H9 (cell line): Measurements from ENCODE around the gene TDRD1. TPM values are rescaled to one million over a fixed set of nuclear protein-coding genes. Genes with fewer than 3 reads are reported as not detected.

Source experiments
- DNase-seq: peaks from one replicate; pipeline ENCODE4 v3.0.0-alpha.2; 2017
- H2AFZ ChIP-seq: one replicate; pipeline ENCODE4 v1.6.1; 2013; ENCODE audit warnings: mild to moderate bottlenecking, low read length, control low read depth, moderate library complexity
- H2AK5ac ChIP-seq: 2 replicates; pipeline ENCODE4 v1.6.1; 2013; ENCODE audit warnings: low read length, control low read depth, mixed read lengths; ENCODE audit not compliant: insufficient read length
- H2BK120ac ChIP-seq: one replicate; pipeline ENCODE4 v1.6.1; 2013; ENCODE audit warnings: low read depth, mild to moderate bottlenecking, low read length, control low read depth, inconsistent platforms; ENCODE audit not compliant: poor library complexity, severe bottlenecking
- H2BK12ac ChIP-seq: 2 replicates; pipeline ENCODE4 v1.6.1; 2013; ENCODE audit warnings: low read length, control low read depth, mixed read lengths, low read depth; ENCODE audit not compliant: insufficient read length
- H2BK15ac ChIP-seq: 2 replicates; pipeline ENCODE4 v1.6.1; 2013; ENCODE audit warnings: low read depth, low read length, control low read depth
- H2BK20ac ChIP-seq: one replicate; pipeline ENCODE4 v1.6.1; 2013; ENCODE audit warnings: low read depth, mild to moderate bottlenecking, low read length, control low read depth, inconsistent platforms; ENCODE audit not compliant: poor library complexity, severe bottlenecking
- H2BK5ac ChIP-seq: 2 replicates; pipeline ENCODE4 v1.6.1; 2013; ENCODE audit warnings: low read length, control low read depth, mixed read lengths; ENCODE audit not compliant: insufficient read length
- H3K14ac ChIP-seq: 2 replicates; pipeline ENCODE4 v1.6.1; 2013; ENCODE audit warnings: low read length, control low read depth; ENCODE audit not compliant: insufficient read depth
- H3K18ac ChIP-seq: 2 replicates; pipeline ENCODE4 v1.6.1; 2013; ENCODE audit warnings: low read depth, mild to moderate bottlenecking, mixed read lengths, low read length, control low read depth; ENCODE audit not compliant: insufficient read length
- H3K23ac ChIP-seq: 2 replicates; pipeline ENCODE4 v1.6.1; 2013; ENCODE audit warnings: low read length, control low read depth, mixed read lengths, low read depth; ENCODE audit not compliant: insufficient read length
- H3K23me2 ChIP-seq: 2 replicates; pipeline ENCODE4 v1.6.1; 2013; ENCODE audit warnings: low read depth, mild to moderate bottlenecking, mixed read lengths, low read length, control low read depth; ENCODE audit not compliant: insufficient read length, poor library complexity, severe bottlenecking
- H3K27ac ChIP-seq: 2 replicates; pipeline ENCODE4 v1.5.1; 2013; ENCODE audit warnings: low read length, control low read depth, mixed read lengths, low read depth; ENCODE audit not compliant: insufficient read length
- H3K27me3 ChIP-seq: 2 replicates; pipeline ENCODE4 v1.6.1; 2013; ENCODE audit warnings: low read length, control low read depth, inconsistent platforms; ENCODE audit not compliant: insufficient read depth
- H3K4ac ChIP-seq: 2 replicates; pipeline ENCODE4 v1.6.1; 2013; ENCODE audit warnings: low read depth, mild to moderate bottlenecking, control low read depth, inconsistent platforms, low read length, moderate library complexity
- H3K4me1 ChIP-seq: 2 replicates; pipeline ENCODE4 v1.6.1; 2013; ENCODE audit warnings: low read length, control low read depth, inconsistent platforms; ENCODE audit not compliant: insufficient read depth
- H3K4me2 ChIP-seq: 2 replicates; pipeline ENCODE4 v1.6.1; 2013; ENCODE audit warnings: low read length, control low read depth, mixed read lengths; ENCODE audit not compliant: insufficient read length, insufficient read depth
- H3K56ac ChIP-seq: 2 replicates; pipeline ENCODE4 v1.6.1; 2013; ENCODE audit warnings: low read depth, mild to moderate bottlenecking, mixed read lengths, low read length, control low read depth; ENCODE audit not compliant: insufficient read length
- H3K79me1 ChIP-seq: 2 replicates; pipeline ENCODE4 v1.6.1; 2013; ENCODE audit warnings: low read depth, mild to moderate bottlenecking, moderate library complexity, low read length, control low read depth, inconsistent platforms; ENCODE audit not compliant: insufficient read depth, poor library complexity, severe bottlenecking
- H3K79me2 ChIP-seq: 2 replicates; pipeline ENCODE4 v1.6.1; 2013; ENCODE audit warnings: low read length, control low read depth, inconsistent platforms; ENCODE audit not compliant: insufficient read depth
- H3K9ac ChIP-seq: 2 replicates; pipeline ENCODE4 v1.6.1; 2013; ENCODE audit warnings: low read length, control low read depth, mixed read lengths; ENCODE audit not compliant: insufficient read length; ENCODE audit errors: extremely low read depth
- H3K9me3 ChIP-seq: one replicate; pipeline ENCODE4 v1.6.1; 2013; ENCODE audit warnings: low read depth, low read length, inconsistent platforms; ENCODE audit not compliant: control insufficient read depth
- H3T11ph ChIP-seq: one replicate; pipeline ENCODE4 v1.6.1; 2013; ENCODE audit warnings: mild to moderate bottlenecking, low read length, control low read depth, inconsistent platforms
- H4K20me1 ChIP-seq: one replicate; pipeline ENCODE4 v1.6.1; 2013; ENCODE audit not compliant: control insufficient read depth, insufficient read length, insufficient read depth
- H4K5ac ChIP-seq: 2 replicates; pipeline ENCODE4 v1.6.1; 2013; ENCODE audit warnings: low read depth, mild to moderate bottlenecking, mixed read lengths, low read length, control low read depth; ENCODE audit not compliant: insufficient read length
- H4K8ac ChIP-seq: replicated peaks from 2 replicates; pipeline ENCODE4 v1.6.1; 2013; ENCODE audit warnings: low read length, control low read depth, mixed read lengths, low read depth; ENCODE audit not compliant: insufficient read length
- H4K91ac ChIP-seq: 2 replicates; pipeline ENCODE4 v1.6.1; 2013; ENCODE audit warnings: low read depth, mild to moderate bottlenecking, moderate library complexity, mixed read lengths, low read length, control low read depth; ENCODE audit not compliant: insufficient read length
- H3K27ac Mint-ChIP-seq, 3 experiments: 2 replicates in 2 of 3; 3 replicates in 1 of 3; pipeline ENCODE4 v1.8.0; 2020 to 2021; ENCODE audit warnings: mixed read lengths in 3 of 3, mild to moderate bottlenecking in 1 of 3, moderate library complexity in 1 of 3
- H3K27me3 Mint-ChIP-seq: 2 replicates; pipeline ENCODE4 v1.8.0; 2021; ENCODE audit warnings: low read depth, mild to moderate bottlenecking, moderate library complexity, mixed read lengths
- H3K36me3 Mint-ChIP-seq, 3 experiments: 2 replicates in 2 of 3; 3 replicates in 1 of 3; pipeline ENCODE4 v1.8.0; 2020 to 2021; ENCODE audit warnings: low read depth in 3 of 3, mixed read lengths in 3 of 3; ENCODE audit not compliant: insufficient read depth in 1 of 3
- H3K4me1 Mint-ChIP-seq, 2 experiments: 2 replicates each; pipeline ENCODE4 v1.8.0; 2020; ENCODE audit warnings: mixed read lengths in 2 of 2
- H3K4me3 Mint-ChIP-seq, 2 experiments: 2 replicates in 1 of 2; 3 replicates in 1 of 2; pipeline ENCODE4 v1.8.0; 2020 to 2021; ENCODE audit warnings: mild to moderate bottlenecking in 2 of 2, mixed read lengths in 2 of 2, moderate library complexity in 1 of 2
- H3K9me3 Mint-ChIP-seq, 2 experiments: 2 replicates in 1 of 2; 3 replicates in 1 of 2; pipeline ENCODE4 v1.8.0; 2020; ENCODE audit warnings: mild to moderate bottlenecking in 2 of 2, mixed read lengths in 2 of 2, moderate library complexity in 1 of 2
- WGBS: extraction: QIAGEN DNeasy Blood & Tissue Kit; methylation state at CpG from one replicate; pipeline ENCODE4 v1.1.7; 2013; ENCODE audit warnings: missing lambda C conversion rate, low lambda C conversion rate, mixed read lengths; ENCODE audit not compliant: insufficient read length; ENCODE audit errors: extremely low coverage; 5-methylcytosine and 5-hydroxymethylcytosine counted together
- total RNA-seq: library from RNA; stranded (reverse); gene quantifications from 2 replicates; pipeline ENCODE4 v1.2.1, GENCODE V29; 2021
- TF ChIP-seq, protein P1 (sequence below): fragments of 200-600 bp; sonication (generic); conservative IDR thresholded peaks from 3 replicates; pipeline ENCODE4 v1.8.0; 2021; ENCODE audit warnings: antibody characterized with exemption, mild to moderate bottlenecking

Gene TDRD1
- total RNA-seq, 1 experiment from 2014 or later = 0.15 TPM

DNA sequence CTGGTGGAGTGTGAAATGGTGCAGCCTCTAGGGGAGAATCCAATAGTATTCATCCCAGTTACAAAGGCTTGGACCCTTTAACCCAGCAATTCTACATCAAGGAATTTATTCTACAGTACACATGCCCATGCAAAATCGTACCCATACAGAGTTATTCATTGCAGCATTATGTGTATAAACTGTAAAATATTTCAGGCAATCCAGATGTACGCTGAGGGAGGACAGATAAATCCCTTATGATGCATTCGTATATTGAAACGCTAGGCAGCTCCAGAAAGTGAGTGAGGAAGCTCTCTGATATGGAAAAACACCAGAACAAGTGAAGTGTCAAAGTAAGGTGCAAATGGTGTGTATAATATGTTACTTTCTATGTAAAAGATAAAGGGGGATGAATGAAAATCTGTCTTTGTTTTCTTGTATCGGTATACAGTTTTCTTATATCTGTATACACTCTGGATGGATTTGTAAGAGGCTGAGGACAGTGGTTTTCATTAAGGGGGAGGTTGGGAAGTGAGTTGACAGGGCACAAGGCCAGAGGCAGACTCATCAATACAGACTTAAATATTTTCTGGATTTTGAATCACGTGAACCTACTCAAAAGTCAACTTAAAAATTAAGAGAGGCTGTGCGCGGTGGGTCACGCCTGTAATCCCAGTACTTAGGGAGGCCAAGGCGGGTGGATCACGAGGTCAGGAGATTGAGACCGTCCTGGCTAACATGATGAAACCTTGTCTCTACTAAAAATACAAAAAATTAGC is 77.0 kb downstream of the TDRD1 start:
- H3K27ac Mint-ChIP-seq = no peak overlapping the region
- Histone ChIP-seq H3K27ac (no peak overlapping the region), H3K4ac (no peak overlapping the region), H3K79me2 (no peaks in the 10 kb centered on the region), H3K4me1 (no peaks in the 10 kb centered on the region), H2BK15ac (no peak overlapping the region), H3K9me3 (no peaks in the 10 kb centered on the region), H3K9ac (no peak overlapping the region), H3K23ac (no peak overlapping the region), H2AK5ac (no peak overlapping the region), H3K79me1 (no peaks in the 10 kb centered on the region), H3K56ac (no peak overlapping the region), H3K14ac (no peak overlapping the region), H2BK5ac (no peak overlapping the region), H3K27me3 (no peaks in the 10 kb centered on the region), H4K5ac (no peak overlapping the region), H3K23me2 (no peaks in the 10 kb centered on the region), H3T11ph (no peak overlapping the region), H3K4me2 (no peak overlapping the region), H2BK120ac (no peak overlapping the region), H2AFZ (no peak overlapping the region), H4K8ac (no peak overlapping the region), H4K20me1 (no peaks in the 10 kb centered on the region), H3K18ac (no peak overlapping the region), H2BK12ac (no peak overlapping the region), H2BK20ac (no peak overlapping the region), H4K91ac (no peak overlapping the region)
- H3K36me3 Mint-ChIP-seq = peaks cover 9 to 18% (median 14%) of the 10 kb centered on the region in 3 experiments
- DNase-seq = no peak
- no peak overlapping the region for H3K4me3 Mint-ChIP-seq
- H3K9me3 Mint-ChIP-seq = peaks cover 11 to 13% of the 10 kb centered on the region in 2 experiments
- peaks cover 6 to 12% of the 10 kb centered on the region in 2 experiments; a peak in 3 of 4 replicates for H3K4me1 Mint-ChIP-seq
- TF ChIP-seq, protein P1, sequence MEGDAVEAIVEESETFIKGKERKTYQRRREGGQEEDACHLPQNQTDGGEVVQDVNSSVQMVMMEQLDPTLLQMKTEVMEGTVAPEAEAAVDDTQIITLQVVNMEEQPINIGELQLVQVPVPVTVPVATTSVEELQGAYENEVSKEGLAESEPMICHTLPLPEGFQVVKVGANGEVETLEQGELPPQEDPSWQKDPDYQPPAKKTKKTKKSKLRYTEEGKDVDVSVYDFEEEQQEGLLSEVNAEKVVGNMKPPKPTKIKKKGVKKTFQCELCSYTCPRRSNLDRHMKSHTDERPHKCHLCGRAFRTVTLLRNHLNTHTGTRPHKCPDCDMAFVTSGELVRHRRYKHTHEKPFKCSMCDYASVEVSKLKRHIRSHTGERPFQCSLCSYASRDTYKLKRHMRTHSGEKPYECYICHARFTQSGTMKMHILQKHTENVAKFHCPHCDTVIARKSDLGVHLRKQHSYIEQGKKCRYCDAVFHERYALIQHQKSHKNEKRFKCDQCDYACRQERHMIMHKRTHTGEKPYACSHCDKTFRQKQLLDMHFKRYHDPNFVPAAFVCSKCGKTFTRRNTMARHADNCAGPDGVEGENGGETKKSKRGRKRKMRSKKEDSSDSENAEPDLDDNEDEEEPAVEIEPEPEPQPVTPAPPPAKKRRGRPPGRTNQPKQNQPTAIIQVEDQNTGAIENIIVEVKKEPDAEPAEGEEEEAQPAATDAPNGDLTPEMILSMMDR = no peak
- no peaks in the 10 kb centered on the region; the same call in 1 of the 2 replicates for H3K27me3 Mint-ChIP-seq
- WGBS = no CpG with 5 or more reads among the region's 12 CpGs
